Measurements from ENCODE around the gene MYO9B. TPM values are rescaled to one million over a fixed set of nuclear protein-coding genes. Genes with fewer than 3 reads are reported as not detected.

Gene MYO9B
- total RNA-seq, 1 experiment from 2014 or later = 79.4 TPM

- ATAC-seq (peak; percentile 69), DNase-seq (ENCODE audit: low read depth, low spot score) (no peak)
- Histone ChIP-seq H3K4me3 (ENCODE audit: low read depth in 2 of 2, low read length in 2 of 2) (no peak overlapping the region), H3K4me1 (ENCODE audit: control insufficient read depth, insufficient read depth, low read length) (no peaks in the 10 kb centered on the region), H3K36me3 (ENCODE audit: control insufficient read depth, insufficient read depth, low read length) (no peaks in the 10 kb centered on the region), H3K9me3 (ENCODE audit: control insufficient read depth, insufficient read depth, low read depth, low read length) (no peaks in the 10 kb centered on the region), H3K27ac (ENCODE audit: low read length) (no peak overlapping the region), H3K27me3 (ENCODE audit: control insufficient read depth, insufficient read depth, low read length) (no peaks in the 10 kb centered on the region)
- no peak; the same call in 1 of the 2 replicates for TF ChIP-seq CTCF (IDR thresholded peaks at IDR 0.05)
- no peak for TF ChIP-seq SIN3A (IDR thresholded peaks at IDR 0.05; ENCODE audit: borderline replicate concordance, insufficient read depth, low read depth, low read length)
- no peak for TF ChIP-seq POLR2AphosphoS5 (IDR thresholded peaks at IDR 0.05; ENCODE audit: low read depth, low read length)
- TF ChIP-seq, protein P1, sequence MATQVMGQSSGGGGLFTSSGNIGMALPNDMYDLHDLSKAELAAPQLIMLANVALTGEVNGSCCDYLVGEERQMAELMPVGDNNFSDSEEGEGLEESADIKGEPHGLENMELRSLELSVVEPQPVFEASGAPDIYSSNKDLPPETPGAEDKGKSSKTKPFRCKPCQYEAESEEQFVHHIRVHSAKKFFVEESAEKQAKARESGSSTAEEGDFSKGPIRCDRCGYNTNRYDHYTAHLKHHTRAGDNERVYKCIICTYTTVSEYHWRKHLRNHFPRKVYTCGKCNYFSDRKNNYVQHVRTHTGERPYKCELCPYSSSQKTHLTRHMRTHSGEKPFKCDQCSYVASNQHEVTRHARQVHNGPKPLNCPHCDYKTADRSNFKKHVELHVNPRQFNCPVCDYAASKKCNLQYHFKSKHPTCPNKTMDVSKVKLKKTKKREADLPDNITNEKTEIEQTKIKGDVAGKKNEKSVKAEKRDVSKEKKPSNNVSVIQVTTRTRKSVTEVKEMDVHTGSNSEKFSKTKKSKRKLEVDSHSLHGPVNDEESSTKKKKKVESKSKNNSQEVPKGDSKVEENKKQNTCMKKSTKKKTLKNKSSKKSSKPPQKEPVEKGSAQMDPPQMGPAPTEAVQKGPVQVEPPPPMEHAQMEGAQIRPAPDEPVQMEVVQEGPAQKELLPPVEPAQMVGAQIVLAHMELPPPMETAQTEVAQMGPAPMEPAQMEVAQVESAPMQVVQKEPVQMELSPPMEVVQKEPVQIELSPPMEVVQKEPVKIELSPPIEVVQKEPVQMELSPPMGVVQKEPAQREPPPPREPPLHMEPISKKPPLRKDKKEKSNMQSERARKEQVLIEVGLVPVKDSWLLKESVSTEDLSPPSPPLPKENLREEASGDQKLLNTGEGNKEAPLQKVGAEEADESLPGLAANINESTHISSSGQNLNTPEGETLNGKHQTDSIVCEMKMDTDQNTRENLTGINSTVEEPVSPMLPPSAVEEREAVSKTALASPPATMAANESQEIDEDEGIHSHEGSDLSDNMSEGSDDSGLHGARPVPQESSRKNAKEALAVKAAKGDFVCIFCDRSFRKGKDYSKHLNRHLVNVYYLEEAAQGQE (IDR thresholded peaks at IDR 0.05; ENCODE audit: insufficient read depth in 1 of 2, low read depth in 2 of 2, low read length in 1 of 2) = no peak
- no peak for TF ChIP-seq TCF7L2 (IDR thresholded peaks at IDR 0.05; ENCODE audit: low read depth, low read length)
- in situ Hi-C loops (cut with HindIII; ENCODE audit: low pct_unique_long_range_greater_than_20kb, low sequenced_read_pairs) = no loop called here
- no TSS peak for BruUV-seq (replicated peaks)
- ChIA-PET POLR2A (interaction anchor here (0.7 kb wide), 1 partner anchor 265 kb away, joined by 3 read pairs; no protein-coding TSS in a partner anchor), CTCF (interaction anchor here (0.5 to 0.9 kb wide), 10 partner anchors 11 to 428 kb away, joined by 3 to 11 read pairs (median 4); no protein-coding TSS in a partner anchor)
- intact Hi-C loops (cut with micrococcal nuclease; ENCODE audit: unreplicated experiment) = no loop called here
Measured at GRCh38 chr19:17052439-17052838, 23.1 kb upstream of the MYO9B start.

- ATAC-seq (no peak), DNase-seq (ENCODE audit: low read depth, low spot score) (no peak)
- in situ Hi-C loops (cut with HindIII; ENCODE audit: low pct_unique_long_range_greater_than_20kb, low sequenced_read_pairs) = no loop called here
- Histone ChIP-seq H3K27ac (ENCODE audit: low read length) (no peak overlapping the region), H3K27me3 (ENCODE audit: control insufficient read depth, insufficient read depth, low read length) (no peaks in the 10 kb centered on the region), H3K4me1 (ENCODE audit: control insufficient read depth, insufficient read depth, low read length) (no peaks in the 10 kb centered on the region), H3K36me3 (ENCODE audit: control insufficient read depth, insufficient read depth, low read length) (no peaks in the 10 kb centered on the region), H3K4me3 (ENCODE audit: low read depth in 2 of 2, low read length in 2 of 2) (no peak overlapping the region), H3K9me3 (ENCODE audit: control insufficient read depth, insufficient read depth, low read depth, low read length) (no peaks in the 10 kb centered on the region)
- ChIA-PET CTCF (no interaction called here), POLR2A (no interaction called here)
- TF ChIP-seq CTCF (IDR thresholded peaks at IDR 0.05) = no peak
- TF ChIP-seq POLR2AphosphoS5 (IDR thresholded peaks at IDR 0.05; ENCODE audit: low read depth, low read length) = no peak
- no peak for TF ChIP-seq TCF7L2 (IDR thresholded peaks at IDR 0.05; ENCODE audit: low read depth, low read length)
- TF ChIP-seq, protein P1 (IDR thresholded peaks at IDR 0.05; ENCODE audit: insufficient read depth in 1 of 2, low read depth in 2 of 2, low read length in 1 of 2) = no peak
- TF ChIP-seq SIN3A (IDR thresholded peaks at IDR 0.05; ENCODE audit: borderline replicate concordance, insufficient read depth, low read depth, low read length) = no peak
- BruUV-seq (replicated peaks) = no TSS peak
- intact Hi-C loops (cut with micrococcal nuclease; ENCODE audit: unreplicated experiment) = no loop called here
Measured at GRCh38 chr19:17054746-17055145, 20.8 kb upstream of the MYO9B start.

Data from Panc1 (cell line).